ENCODE results near the gene NR4A1.

The NR4A1 gene

DNA sequence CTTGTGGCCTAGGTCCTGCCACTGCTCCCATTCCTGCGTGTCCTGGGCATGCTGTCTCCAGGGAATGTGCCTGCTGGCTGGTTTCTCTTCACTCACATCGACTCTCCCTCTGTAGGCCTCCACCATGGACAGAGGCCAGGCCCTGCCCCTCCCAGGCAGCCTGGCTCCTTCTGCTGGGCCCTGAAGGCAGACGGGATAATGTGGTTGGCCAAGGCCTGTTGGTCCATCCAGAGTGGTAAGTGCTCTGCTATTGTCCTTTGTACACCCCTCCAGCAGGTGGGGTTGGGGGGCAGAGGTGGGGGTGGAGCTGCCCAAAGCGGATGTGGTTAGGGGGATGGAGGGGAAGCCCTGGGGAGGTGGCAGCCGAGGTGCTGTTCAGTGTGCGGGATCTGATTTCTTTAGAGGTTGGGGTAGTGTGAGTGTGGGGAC lies 9.5 kb upstream of the NR4A1 start:
- DNase-seq = no peak

DNA sequence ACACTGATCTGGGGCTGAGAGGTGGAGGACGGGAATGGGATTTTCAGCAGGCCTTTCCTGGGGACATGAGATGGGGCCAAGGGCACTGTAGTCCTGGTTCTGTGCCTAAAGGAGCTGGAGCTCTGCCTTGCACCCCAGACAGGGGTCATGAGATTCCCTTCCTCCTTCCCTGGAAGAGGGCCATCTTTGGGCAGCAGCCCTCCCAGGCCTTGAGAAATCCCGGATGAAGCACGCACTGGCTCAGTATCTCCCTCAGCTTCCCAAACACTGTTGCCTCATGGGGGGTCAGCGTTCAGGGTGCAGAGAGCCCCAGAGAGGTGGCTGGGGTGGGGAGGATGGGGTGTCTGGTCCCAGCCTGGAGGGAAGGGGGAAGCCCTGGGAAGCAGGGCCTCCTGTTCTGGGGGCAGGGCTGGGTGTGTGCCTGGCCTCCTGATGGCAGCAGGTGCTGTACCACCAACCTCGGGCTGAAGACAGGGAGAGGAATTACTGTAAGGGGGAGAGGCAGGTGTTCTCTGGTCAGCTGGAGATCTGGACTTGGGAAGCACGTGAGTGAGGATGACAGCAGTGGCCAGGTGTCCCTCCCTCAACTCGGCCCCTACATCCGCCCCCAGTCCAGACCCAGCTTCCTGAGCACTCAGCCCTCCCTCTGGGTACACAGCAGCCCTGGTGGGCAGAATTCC lies 8.4 kb upstream of the NR4A1 start:
- no peak for DNase-seq

DNA sequence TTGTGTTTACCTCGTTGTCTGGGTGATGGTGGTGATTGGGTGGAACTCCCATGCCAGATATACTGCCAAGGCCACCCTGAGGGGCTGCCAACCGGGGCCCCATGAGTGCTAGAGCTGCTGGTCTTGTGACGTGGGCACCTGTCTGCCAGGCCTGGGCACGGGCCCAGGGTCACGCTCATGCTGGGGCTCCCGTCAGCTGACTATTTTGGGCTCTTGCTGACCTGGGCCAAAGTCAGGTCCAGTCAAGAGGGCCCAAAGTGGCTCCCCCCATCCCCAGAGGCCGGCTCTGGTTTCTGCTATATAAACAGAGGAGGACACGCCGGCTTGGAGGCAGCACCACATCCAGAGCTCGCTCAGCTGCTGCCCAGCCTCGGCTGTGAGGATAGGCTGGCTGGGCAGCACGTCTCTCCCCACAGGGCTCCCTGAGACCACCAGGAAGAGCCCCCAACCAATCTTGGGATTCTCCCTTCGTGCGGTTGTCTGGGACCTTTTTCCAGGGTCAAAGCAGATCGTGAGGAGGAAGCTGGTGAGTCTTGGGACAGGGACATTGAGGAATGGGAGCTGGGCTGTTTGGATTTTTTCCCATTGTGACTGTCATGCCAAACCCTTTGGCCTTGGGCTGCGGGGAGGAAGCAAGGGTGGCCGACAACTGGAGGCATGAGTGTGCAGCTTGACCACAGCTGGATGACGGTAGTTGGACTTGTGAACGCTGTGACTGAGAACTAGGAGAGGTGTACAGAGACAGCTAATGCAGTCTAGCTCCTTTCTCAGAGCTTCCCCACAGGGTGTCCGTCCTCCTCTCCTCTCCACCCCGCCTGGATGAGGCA lies 7.6 kb upstream of the NR4A1 start:
- no peak for DNase-seq

DNA sequence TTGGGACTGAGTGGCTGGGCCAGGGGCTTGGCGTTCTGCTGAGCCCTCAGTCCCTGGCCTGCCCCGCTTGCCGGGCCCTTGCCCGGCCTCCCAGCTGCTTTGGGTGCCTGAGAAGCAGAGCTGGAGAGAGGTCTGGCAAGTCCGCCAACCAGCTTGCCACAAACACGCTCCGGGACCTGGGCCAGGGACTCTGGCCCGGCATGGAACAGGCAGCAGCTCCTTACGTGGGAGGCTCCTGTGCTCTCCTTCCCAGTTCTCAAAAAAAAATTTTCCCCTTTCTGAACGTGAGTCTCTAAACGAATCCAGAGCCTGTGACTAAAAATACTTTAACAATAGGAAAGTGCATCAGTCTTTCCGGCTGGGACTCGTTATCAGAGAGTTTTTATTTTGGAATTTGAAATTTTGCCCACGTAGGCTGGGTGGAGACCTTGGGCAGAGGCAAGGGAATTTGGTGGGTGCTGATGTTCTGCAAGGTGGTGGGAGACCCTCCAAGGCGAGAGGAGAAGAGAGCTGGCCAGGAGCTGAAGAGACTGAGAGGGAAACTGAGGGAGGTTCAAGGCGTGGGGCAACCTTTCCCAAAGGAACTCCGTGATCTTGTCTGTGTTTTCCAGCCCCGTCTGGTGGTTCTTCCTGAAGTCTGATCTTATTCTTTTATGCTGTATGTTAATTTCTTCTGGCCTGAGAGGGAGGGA lies 6.8 kb upstream of the NR4A1 start:
- no peak for DNase-seq

DNA sequence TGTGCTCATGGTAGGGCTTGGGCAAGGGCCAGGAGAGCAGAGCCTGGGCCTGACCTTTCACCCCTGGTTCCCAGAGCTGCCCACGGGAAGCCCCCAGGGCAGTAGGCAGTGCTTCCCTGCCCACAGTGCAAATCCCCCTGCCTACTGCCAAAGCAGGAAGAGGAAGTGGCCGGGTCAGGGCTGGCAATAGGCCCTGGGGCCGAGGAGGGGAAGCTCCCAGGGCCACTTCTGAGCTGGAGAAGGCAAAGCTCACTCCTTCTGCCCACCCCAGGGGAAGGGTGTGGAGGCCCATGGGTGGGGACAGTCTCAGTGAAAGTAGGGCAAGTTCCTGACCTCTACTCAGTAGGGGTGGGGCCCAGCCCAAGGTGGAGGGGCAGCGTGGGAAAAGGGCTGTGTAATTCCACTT lies 5.4 kb upstream of the NR4A1 start:
- DNase-seq = no peak

DNA sequence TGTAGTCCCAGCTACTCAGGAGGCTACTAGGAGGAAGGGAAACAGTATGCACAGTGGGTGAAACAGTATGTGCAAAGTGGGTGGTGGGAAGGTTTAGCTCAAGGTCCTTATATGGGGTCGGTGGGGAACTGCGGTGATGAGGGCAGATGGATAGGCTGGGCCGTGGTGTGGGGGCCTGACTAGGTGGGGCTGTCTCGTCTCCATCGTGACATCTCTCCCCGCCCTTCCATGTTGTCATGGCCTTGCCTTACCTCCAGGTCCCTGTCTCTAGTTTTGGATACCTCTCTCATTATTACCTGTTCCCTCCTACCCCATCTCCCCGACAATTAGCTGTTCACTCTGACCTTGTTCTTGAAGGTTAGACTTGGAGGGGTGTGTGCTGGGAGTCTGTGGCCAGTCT lies 4.4 kb upstream of the NR4A1 start:
- DNase-seq = no peak

DNA sequence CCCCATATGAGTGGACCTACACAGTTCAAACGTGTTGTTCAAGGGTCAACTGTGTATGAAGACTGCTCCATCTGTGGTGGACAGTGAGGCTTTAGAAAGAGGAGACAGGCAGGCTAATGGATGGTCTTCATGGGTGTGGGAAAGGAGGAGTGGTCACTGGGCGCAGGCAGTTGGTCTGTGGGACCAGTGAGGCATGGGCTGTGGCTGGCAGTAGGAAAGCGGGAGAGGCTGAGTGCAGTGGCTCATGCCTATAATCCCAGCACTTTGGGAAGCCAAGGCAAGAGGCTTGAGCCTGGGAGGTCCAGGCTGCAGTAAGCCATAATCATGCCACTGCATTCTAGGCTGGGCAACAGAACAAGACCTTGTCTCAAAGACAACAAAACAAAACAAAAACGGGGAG lies 2.0 kb upstream of the NR4A1 start:
- DNase-seq = no peak

DNA sequence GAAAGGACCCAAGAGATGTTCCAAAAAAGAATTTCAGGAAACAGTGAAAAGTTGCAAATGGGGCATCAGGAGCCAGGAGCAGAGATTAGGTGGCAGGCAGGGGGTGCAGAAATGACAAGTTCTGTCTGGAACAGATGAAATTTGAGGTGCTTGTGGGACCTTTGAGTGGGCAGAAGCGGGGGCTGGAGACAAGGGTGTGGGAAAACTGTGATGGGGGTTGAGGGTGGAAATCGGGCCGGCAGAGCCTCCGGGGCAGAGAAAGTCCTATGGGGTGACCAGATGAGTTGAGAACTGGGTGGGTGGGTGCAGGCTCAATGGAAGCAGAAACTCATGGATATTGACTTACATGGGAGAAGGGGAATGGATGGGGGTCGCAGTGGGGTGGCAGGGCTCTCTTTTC lies 1.6 kb upstream of the NR4A1 start:
- DNase-seq = no peak

DNA sequence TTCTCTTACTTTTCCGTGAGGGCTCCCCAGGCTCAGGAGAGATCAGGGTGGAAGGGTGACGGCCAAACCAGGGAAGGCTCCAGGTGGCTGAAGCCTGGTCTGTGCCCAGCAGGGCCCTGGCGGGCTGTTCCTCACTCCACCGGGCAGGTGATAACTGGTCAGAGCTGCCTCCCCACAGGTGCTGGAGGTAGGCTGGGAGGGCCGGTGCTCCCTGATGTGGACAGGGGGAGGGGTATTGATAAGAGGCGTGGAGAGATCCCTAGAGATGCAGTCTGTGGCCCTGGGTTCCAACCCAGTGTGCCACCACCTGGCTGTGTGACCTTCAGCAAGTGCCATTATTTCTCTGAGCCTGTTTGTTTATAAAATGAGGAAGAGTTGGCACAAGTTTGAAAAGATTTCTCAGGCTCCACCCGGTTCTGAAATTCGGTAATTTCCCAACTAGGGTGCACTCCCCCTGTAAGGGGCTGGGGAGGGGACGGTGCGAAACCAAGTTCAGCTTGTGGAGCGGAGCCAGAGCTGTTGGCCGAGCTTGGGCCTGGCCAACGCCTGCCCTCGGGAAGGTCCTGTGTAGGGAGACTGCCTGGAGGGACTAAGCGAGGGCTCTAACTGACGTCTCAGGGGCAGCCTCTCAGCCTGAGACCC lies 1.0 kb upstream of the NR4A1 start:
- no peak for DNase-seq

DNA sequence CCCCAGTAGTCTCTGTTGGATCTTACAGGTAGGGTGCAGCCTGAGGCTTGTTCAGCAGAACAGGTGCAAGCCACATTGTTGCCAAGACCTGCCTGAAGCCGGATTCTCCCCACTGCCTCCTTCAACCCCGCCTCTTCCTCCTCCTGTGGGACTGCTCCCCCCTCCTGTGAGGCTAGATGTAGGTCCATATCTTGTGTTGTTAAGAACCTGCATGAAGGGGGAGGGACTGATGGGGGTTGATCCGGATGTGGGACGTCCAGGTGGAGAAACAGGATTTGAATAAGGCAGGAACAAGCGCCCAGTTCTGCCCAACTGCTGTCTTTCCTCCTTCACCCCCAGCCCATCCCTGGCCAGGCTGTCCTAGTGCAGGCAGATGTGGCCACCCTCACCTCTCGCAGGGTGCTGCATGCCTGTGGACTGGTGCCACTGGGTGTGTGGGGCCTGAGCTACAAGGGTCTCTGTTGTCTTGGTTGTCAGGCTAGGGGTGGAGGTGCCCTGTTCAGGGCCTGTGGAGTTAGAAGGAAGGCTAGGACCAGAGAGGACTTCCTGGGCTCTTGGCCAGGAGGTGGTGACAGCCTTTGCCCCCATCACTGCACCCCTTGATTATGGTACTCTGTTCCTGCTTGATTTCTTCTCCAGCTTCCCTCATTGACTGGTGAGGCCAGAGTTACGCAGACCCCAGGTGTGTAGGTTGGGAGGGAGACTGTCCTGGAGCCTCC lies 1.4 kb downstream of the NR4A1 start:
- no peak for DNase-seq

DNA sequence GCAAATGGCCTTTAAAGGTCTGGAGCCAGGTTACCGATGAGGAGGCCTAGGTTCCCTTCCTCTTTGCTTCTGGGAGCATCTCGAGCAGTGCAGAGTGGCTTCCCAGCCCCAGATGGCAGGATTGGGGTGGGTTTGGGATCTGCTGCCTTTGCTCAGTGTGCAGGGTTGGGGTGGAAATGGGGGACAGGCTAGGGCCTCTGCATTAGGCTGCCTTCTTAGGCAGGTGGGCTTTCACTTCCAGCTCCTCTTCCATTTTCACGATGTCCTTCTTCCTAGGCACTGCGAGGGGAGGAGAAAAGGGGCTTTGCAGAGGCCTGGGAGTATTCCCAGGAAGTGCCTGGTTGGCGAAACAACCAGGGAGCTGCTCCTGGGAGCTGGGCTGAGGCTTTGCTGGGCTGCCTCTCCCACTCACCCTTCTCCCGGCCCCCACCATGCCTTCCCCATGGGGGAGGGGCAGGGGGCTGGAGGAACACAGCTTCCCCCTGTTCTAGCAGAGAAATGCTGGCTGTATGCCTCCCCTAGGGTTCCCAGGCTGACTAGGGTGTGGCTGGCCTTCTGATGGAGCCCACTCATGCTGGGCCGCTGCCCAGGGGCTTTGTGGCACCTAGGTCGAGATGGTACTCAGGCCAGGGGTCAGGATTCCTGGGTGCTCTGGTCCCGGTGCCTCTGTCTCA lies 2.4 kb downstream of the NR4A1 start:
- DNase-seq = no peak

DNA sequence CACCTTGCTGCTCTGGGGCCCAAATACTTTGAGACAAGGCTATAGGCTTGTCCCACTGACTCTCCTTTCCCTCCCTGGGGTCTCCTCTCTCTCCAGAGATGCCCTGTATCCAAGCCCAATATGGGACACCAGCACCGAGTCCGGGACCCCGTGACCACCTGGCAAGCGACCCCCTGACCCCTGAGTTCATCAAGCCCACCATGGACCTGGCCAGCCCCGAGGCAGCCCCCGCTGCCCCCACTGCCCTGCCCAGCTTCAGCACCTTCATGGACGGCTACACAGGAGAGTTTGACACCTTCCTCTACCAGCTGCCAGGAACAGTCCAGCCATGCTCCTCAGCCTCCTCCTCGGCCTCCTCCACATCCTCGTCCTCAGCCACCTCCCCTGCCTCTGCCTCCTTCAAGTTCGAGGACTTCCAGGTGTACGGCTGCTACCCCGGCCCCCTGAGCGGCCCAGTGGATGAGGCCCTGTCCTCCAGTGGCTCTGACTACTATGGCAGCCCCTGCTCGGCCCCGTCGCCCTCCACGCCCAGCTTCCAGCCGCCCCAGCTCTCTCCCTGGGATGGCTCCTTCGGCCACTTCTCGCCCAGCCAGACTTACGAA lies 3.1 kb downstream of the NR4A1 start:
- no peak for DNase-seq

DNA sequence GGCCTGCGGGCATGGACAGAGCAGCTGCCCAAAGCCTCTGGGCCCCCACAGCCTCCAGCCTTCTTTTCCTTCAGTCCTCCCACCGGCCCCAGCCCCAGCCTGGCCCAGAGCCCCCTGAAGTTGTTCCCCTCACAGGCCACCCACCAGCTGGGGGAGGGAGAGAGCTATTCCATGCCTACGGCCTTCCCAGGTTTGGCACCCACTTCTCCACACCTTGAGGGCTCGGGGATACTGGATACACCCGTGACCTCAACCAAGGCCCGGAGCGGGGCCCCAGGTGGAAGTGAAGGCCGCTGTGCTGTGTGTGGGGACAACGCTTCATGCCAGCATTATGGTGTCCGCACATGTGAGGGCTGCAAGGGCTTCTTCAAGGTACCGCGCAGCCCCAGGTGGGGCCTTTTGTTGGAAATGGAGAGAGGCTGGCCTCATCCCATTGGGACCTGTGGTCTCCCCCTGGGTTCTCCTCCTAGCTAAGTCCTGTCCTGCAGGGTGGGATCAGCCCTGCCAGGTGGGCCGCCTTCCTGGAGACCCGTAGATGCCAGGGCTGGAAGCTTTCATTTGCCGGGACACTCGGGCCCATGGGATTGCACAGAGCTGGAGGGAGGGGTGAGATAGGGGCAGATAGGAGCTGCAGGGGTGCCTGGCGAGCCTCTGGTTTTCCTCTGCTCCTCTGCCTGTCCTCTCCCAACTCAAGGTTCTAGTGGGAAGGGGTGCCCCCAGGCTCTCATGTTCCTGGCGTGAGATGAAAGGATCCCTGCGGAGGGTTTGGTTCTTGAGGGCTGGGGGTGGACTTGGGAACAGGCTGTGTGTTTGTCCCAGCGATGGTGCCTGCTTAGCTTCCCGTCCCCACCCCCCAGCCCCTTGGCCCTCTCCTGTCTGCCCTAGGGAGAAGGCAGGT lies 3.8 kb downstream of the NR4A1 start:
- no peak for DNase-seq

DNA sequence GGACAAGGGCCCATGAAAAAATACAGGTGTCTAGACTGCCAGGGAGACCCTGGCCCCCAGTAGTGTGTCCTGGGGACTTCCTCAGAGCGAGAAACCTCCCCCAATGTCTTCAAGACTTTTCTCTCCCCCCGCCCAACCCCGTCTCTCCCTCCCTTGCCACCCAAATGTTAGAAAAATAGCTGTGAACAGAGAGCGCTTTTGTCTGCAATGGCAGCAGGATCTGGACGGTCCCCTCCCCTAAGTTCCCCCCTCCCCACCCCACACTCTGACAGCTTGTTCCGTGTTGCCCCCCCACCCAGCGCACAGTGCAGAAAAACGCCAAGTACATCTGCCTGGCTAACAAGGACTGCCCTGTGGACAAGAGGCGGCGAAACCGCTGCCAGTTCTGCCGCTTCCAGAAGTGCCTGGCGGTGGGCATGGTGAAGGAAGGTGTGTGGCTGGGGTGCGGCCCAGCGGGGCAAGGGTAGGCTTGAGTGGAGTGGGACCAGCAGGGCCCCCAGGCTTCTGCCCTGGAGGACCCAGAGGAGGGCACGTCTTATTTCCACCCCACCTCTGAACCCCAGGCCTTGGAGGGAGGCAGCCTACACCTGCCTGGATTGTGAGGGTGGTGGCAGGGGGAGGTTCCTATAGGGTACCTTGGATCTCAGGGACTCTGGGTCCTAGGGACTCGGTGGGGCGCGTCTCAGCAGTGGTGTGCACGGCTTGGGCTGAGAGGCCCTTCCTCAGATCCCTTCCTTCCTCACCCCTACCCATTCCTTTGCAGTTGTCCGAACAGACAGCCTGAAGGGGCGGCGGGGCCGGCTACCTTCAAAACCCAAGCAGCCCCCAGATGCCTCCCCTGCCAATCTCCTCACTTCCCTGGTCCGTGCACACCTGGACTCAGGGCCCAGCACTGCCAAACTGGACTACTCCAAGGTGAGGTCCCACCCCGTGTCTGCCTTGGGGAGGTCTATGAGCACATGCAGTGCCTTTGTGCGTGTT lies 4.8 kb downstream of the NR4A1 start:
- DNase-seq = no peak

DNA sequence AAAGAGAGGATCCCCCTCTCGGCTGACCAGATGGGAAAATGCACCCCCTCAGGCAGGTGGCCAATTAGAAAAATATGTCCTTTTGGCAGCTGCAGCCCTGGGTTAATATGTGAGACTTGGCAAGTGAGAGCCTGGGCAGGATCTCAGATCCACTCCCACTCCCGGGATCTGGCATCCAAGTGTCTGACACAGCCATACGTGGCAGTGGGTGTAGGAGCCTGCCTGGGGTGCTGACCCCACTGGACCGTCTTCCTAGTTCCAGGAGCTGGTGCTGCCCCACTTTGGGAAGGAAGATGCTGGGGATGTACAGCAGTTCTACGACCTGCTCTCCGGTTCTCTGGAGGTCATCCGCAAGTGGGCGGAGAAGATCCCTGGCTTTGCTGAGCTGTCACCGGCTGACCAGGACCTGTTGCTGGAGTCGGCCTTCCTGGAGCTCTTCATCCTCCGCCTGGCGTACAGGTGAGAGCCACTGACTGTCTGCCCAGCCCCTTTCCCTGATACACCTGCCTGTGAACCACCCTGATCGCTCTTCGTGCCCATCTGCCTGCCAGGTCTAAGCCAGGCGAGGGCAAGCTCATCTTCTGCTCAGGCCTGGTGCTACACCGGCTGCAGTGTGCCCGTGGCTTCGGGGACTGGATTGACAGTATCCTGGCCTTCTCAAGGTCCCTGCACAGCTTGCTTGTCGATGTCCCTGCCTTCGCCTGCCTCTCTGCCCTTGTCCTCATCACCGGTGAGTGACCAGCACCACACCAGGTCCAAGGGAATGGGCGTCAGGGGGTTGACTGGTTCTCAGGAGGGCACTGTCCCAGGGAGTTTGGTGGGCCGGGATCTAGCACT lies 5.8 kb downstream of the NR4A1 start:
- no peak for DNase-seq

DNA sequence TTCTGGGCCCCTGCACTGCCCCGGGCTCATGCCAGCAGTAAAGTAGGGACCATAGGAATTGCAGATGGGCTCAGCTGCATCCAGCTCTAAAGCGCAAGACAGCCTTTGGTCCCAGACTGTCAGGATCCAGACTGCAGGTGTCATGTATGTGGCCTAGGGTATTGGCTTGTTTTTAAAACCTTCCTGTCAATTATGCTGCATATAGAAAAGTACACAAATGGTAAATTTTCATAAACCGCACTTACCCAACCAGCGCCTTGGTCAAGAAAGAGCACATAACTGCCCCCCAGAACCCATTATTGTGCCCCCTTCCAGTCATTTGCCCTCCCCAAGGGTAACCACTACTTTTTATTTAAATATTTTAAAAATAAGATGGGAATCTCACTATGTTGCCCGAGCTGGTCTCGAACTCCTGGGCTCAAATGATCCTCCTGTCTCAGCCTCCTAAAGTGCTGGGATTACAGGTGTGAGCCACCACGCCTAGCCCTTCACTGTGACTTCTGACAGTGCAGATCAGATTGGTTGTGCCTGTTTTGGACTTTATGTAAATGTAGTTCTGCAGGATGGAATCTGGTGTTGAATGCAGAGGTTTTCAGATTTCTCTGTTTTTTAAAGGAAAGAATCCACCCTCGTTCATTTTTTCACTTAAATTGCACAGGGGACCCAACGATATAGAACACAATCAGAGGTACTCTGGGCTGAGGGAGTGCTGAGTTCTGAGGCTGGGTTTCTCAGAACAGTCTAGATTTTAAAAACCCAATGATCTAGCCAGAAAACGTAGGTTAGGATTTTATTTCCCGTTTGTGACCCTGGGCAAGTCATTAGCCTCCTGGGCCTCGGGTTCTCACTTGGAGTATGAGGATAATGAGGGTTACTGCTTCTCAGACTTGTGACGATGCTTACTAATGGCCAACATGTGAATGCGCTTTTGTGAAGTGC lies 6.7 kb downstream of the NR4A1 start:
- no peak for DNase-seq

Data from NCI-H524 (cell line).